HepG2 (cell line): Measurements from ENCODE around the gene RCHY1. TPM values are rescaled to one million over a fixed set of nuclear protein-coding genes. Genes with fewer than 3 reads are reported as not detected.
A peak's percentile ranks its signal among the peaks of the same experiment; 100 is the strongest.

Experiments
- CBX1 ChIP-seq: IDR thresholded peaks from one replicate; pipeline ENCODE4 v1.6.1; 2016; ENCODE audit warnings: antibody characterized with exemption, low read depth
- HNRNPK ChIP-seq: fragments of 200-400 bp; formaldehyde crosslinking; IDR thresholded peaks from 2 replicates; pipeline ENCODE4 v1.6.1; 2018; ENCODE audit warnings: low read length, low read depth, moderate library complexity, mild to moderate bottlenecking; ENCODE audit not compliant: poor library complexity, severe bottlenecking
- NFYC ChIP-seq: IDR thresholded peaks from 2 replicates; pipeline ENCODE4 v1.6.1; 2016; ENCODE audit warnings: missing genetic modification reagents, missing compliant biosample characterization
- NR2F2 ChIP-seq: IDR thresholded peaks from 2 replicates; pipeline ENCODE4 v1.6.1; 2012; ENCODE audit warnings: low read depth, inconsistent platforms, borderline replicate concordance
- POGZ ChIP-seq: sonication (generic); formaldehyde crosslinking; IDR thresholded peaks from 2 replicates; pipeline ENCODE4 v1.4.0; 2020; ENCODE audit warnings: mild to moderate bottlenecking, missing genetic modification reagents
- SALL2 ChIP-seq: sonication (generic); formaldehyde crosslinking; IDR thresholded peaks from 2 replicates; pipeline ENCODE4 v1.8.1; 2023; ENCODE audit warnings: mild to moderate bottlenecking, missing genetic modification reagents, inconsistent platforms
- TSC22D2 ChIP-seq: sonication (generic); formaldehyde crosslinking; IDR thresholded peaks from 2 replicates; pipeline ENCODE4 v1.5.1; 2020; ENCODE audit warnings: missing genetic modification reagents, mild to moderate bottlenecking, borderline replicate concordance
- XBP1 ChIP-seq: sonication (generic); formaldehyde crosslinking; IDR thresholded peaks from 2 replicates; pipeline ENCODE4 v1.5.0; 2020; ENCODE audit warnings: missing genetic modification reagents
- ZBTB42 ChIP-seq: sonication (generic); formaldehyde crosslinking; IDR thresholded peaks from 2 replicates; pipeline ENCODE4 v1.5.0; 2020; ENCODE audit warnings: mild to moderate bottlenecking, missing genetic modification reagents
- ZMYM4 ChIP-seq: sonication (generic); formaldehyde crosslinking; IDR thresholded peaks from 2 replicates; pipeline ENCODE4 v1.8.1; 2023; ENCODE audit warnings: mild to moderate bottlenecking, missing genetic modification reagents
- ZNF17 ChIP-seq: sonication (generic); formaldehyde crosslinking; IDR thresholded peaks from 2 replicates; pipeline ENCODE4 v1.5.0; 2020; ENCODE audit warnings: mild to moderate bottlenecking, missing genetic modification reagents
- ZNF260 ChIP-seq: sonication (generic); formaldehyde crosslinking; IDR thresholded peaks from 2 replicates; pipeline ENCODE4 v1.4.0; 2020; ENCODE audit warnings: missing genetic modification reagents, low read depth, mild to moderate bottlenecking, borderline replicate concordance
- ZNF432 ChIP-seq: sonication (generic); formaldehyde crosslinking; IDR thresholded peaks from 2 replicates; pipeline ENCODE4 v1.5.0; 2020; ENCODE audit warnings: missing genetic modification reagents, mild to moderate bottlenecking, borderline replicate concordance
- ZNF558 ChIP-seq: sonication (generic); formaldehyde crosslinking; IDR thresholded peaks from 2 replicates; pipeline ENCODE4 v1.9.0; 2022; ENCODE audit warnings: mild to moderate bottlenecking, missing genetic modification reagents, borderline replicate concordance
- ZNF563 ChIP-seq: sonication (generic); formaldehyde crosslinking; IDR thresholded peaks from 2 replicates; pipeline ENCODE4 v1.8.0; 2022; ENCODE audit warnings: mild to moderate bottlenecking, moderate library complexity, missing genetic modification reagents
- ZNF569 ChIP-seq: sonication (generic); formaldehyde crosslinking; IDR thresholded peaks from 2 replicates; pipeline ENCODE4 v1.5.0; 2020; ENCODE audit warnings: mild to moderate bottlenecking, missing genetic modification reagents, moderate library complexity, borderline replicate concordance
- ZNF589 ChIP-seq: sonication (generic); formaldehyde crosslinking; conservative IDR thresholded peaks from 2 replicates; pipeline ENCODE4 v1.8.0; 2022; ENCODE audit warnings: mild to moderate bottlenecking, moderate library complexity, missing genetic modification reagents
- ZNF605 ChIP-seq: sonication (generic); formaldehyde crosslinking; IDR thresholded peaks from 2 replicates; pipeline ENCODE4 v1.8.0; 2022; ENCODE audit warnings: mild to moderate bottlenecking, missing genetic modification reagents
- ZNF713 ChIP-seq: sonication (generic); formaldehyde crosslinking; IDR thresholded peaks from 2 replicates; pipeline ENCODE4 v1.4.0; 2020; ENCODE audit warnings: mild to moderate bottlenecking, missing genetic modification reagents
- ZSCAN21 ChIP-seq: sonication (generic); formaldehyde crosslinking; IDR thresholded peaks from 2 replicates; pipeline ENCODE4 v1.8.0; 2022; ENCODE audit warnings: mild to moderate bottlenecking, missing genetic modification reagents, moderate library complexity, borderline replicate concordance
- polyA plus RNA-seq, 8 experiments: library from polyadenylated mRNA; depleted of rRNA in 3 of 8; stranded (reverse) in 7 of 8; unstranded in 1 of 8; fragments of >200 nt; fragmentation: Illumina TruSeq in 4 of 8; extraction: Trizol in 4 of 8; gene quantifications; 2 replicates each; pipeline versions ENCODE4 v1.2.1 to v1.2.3, GENCODE V29; 2011 to 2016; ENCODE audit warnings: low read depth in 4 of 8, missing spikeins in 1 of 8, mixed read lengths in 1 of 8; ENCODE audit not compliant: insufficient read depth in 1 of 8
- total RNA-seq, 5 experiments: library from RNA; depleted of rRNA; stranded (reverse); fragments of >200 nt; fragmentation: Illumina TruSeq; extraction: Trizol; gene quantifications; 2 replicates each; pipeline ENCODE4 v1.2.3, GENCODE V29; 2016; ENCODE audit warnings: low read depth in 1 of 5
- TF ChIP-seq, protein P1 (sequence below): sonication (generic); formaldehyde crosslinking; IDR thresholded peaks from 2 replicates; pipeline ENCODE4 v1.8.1; 2022; ENCODE audit warnings: low read depth, mild to moderate bottlenecking, missing genetic modification reagents
- TF ChIP-seq, protein P2 (sequence below): sonication (generic); formaldehyde crosslinking; IDR thresholded peaks from 2 replicates; pipeline ENCODE4 v1.4.0; 2020; ENCODE audit warnings: missing genetic modification reagents, borderline replicate concordance

The RCHY1 gene
- total and polyA plus RNA-seq, 2 of the 13 experiments (the other 11 are each of a cell fraction or from before 2014, with no cell fraction given), result 19.9 to 30.5 TPM

DNA sequence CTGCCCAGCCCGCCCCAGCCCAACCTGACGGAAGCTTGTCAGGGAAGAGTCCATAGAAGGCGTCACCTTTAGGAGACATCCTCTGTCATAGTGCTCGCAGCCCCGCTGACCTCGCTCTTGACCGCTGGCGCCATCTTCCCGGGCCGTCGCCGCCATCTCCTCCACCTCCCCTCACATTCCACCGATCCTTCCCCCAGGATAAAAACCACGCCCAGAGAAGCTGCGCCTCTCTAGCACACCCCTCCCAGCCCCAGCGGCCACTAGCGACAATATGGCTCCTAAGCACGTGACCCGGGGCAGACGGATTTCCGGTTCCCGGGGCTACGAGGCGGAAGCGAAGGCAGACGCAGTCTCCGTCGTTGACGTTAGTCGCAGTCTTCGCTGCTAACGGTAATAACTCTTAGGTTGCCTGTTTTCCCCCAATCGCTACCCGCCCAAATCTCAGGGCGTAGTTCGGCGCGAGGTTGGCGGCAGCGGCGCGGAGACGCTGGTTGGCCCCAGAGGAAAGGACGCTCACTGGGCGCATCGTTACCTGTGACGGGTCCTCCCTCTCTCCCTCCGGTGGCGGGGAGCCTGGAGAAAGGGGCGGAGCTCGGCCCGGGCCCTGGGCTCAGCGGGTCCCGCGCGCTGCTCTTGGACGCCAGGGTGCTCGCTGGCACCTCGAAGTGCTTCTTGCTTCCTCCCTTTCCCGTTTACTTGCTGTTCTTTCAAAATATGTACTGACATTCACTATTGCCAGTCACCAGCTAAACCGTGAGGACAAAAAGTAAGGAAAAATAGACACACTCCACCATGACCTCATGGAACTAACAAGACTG lies at the start of gene RCHY1, which contains the start of gene THAP6 (continued):
- TF ChIP-seq ZNF432 (CRISPR knock-in tag), result no peak
- TF ChIP-seq ZSCAN21, result peak; percentile 75; the same call in 1 of the 2 replicates
- TF ChIP-seq ZMYM4, result peak; percentile 98
- 0 out of 2 replicates have a peak, but pooled peaks have one; percentile 23 for TF ChIP-seq XBP1 (CRISPR knock-in tag)
- TF ChIP-seq ZNF569 (CRISPR knock-in tag), result no peak
- TF ChIP-seq NFYC (CRISPR knock-in tag), result peak; percentile 54; the same call in 1 of the 2 replicates
- peak; percentile 88 for TF ChIP-seq CBX1
- peak; percentile 88; the same call in 1 of the 2 replicates for TF ChIP-seq ZNF589 (CRISPR knock-in tag)
- TF ChIP-seq POGZ (CRISPR knock-in tag), result peak; percentile 96
- no peak for TF ChIP-seq ZBTB42
- no peak for TF ChIP-seq ZNF260 (CRISPR knock-in tag)
- TF ChIP-seq, protein P1, sequence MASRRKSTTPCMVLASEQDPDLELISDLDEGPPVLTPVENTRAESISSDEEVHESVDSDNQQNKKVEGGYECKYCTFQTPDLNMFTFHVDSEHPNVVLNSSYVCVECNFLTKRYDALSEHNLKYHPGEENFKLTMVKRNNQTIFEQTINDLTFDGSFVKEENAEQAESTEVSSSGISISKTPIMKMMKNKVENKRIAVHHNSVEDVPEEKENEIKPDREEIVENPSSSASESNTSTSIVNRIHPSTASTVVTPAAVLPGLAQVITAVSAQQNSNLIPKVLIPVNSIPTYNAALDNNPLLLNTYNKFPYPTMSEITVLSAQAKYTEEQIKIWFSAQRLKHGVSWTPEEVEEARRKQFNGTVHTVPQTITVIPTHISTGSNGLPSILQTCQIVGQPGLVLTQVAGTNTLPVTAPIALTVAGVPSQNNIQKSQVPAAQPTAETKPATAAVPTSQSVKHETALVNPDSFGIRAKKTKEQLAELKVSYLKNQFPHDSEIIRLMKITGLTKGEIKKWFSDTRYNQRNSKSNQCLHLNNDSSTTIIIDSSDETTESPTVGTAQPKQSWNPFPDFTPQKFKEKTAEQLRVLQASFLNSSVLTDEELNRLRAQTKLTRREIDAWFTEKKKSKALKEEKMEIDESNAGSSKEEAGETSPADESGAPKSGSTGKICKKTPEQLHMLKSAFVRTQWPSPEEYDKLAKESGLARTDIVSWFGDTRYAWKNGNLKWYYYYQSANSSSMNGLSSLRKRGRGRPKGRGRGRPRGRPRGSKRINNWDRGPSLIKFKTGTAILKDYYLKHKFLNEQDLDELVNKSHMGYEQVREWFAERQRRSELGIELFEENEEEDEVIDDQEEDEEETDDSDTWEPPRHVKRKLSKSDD (CRISPR knock-in tag), result peak; percentile 85
- no peak for TF ChIP-seq SALL2 (CRISPR knock-in tag)
- TF ChIP-seq ZNF563 (CRISPR knock-in tag), result no peak
- TF ChIP-seq NR2F2, result 0 out of 2 replicates have a peak, but pooled peaks have one; percentile 24
- TF ChIP-seq ZNF713, result no peak
- TF ChIP-seq, protein P2, sequence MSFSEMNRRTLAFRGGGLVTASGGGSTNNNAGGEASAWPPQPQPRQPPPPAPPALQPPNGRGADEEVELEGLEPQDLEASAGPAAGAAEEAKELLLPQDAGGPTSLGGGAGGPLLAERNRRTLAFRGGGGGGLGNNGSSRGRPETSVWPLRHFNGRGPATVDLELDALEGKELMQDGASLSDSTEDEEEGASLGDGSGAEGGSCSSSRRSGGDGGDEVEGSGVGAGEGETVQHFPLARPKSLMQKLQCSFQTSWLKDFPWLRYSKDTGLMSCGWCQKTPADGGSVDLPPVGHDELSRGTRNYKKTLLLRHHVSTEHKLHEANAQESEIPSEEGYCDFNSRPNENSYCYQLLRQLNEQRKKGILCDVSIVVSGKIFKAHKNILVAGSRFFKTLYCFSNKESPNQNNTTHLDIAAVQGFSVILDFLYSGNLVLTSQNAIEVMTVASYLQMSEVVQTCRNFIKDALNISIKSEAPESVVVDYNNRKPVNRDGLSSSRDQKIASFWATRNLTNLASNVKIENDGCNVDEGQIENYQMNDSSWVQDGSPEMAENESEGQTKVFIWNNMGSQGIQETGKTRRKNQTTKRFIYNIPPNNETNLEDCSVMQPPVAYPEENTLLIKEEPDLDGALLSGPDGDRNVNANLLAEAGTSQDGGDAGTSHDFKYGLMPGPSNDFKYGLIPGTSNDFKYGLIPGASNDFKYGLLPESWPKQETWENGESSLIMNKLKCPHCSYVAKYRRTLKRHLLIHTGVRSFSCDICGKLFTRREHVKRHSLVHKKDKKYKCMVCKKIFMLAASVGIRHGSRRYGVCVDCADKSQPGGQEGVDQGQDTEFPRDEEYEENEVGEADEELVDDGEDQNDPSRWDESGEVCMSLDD (CRISPR knock-in tag), result no peak
- 0 out of 2 replicates have a peak, but pooled peaks have one; percentile 50 for TF ChIP-seq TSC22D2 (CRISPR knock-in tag)
- TF ChIP-seq HNRNPK, result no peak
- peak; percentile 86 for TF ChIP-seq ZNF605 (CRISPR knock-in tag)
- no peak for TF ChIP-seq ZNF17 (CRISPR knock-in tag)
- 0 out of 2 replicates have a peak, but pooled peaks have one; percentile 67 for TF ChIP-seq ZNF558 (CRISPR knock-in tag)
